Kidney (tissue), 14 donors: Measurements from ENCODE around the gene PBX4. TPM values are rescaled to one million over a fixed set of nuclear protein-coding genes. Genes with fewer than 3 reads are reported as not detected.

Experiments
- DNase-seq, 5 donors: peaks; one replicate each; pipeline ENCODE4 v3.0.0-alpha.2; 2013 to 2020
- FAIRE-seq: peaks from 2 replicates; lab custom pipeline; 2012; peaks lifted over from hg19 to GRCh38; lab: Jason Lieb, UNC
- H3K27ac ChIP-seq, 2 donors: one replicate each; pipeline ENCODE4 v1.7.0; 2013; ENCODE audit warnings: low read depth in 2 of 2, low read length in 2 of 2, inconsistent platforms in 1 of 2
- H3K27me3 ChIP-seq: one replicate; pipeline ENCODE4 v1.7.1; 2013; ENCODE audit warnings: low read length, inconsistent platforms; ENCODE audit not compliant: control insufficient read depth, insufficient read depth
- H3K36me3 ChIP-seq, 3 donors: one replicate each; pipeline versions ENCODE4 v1.7.0 to v1.7.1; 2013; ENCODE audit warnings: low read length in 3 of 3, control low read depth in 1 of 3, inconsistent platforms in 1 of 3; ENCODE audit not compliant: insufficient read depth in 3 of 3, control insufficient read depth in 2 of 3
- H3K4me1 ChIP-seq, 3 donors: one replicate each; pipeline versions ENCODE4 v1.7.0 to v1.7.1; 2013; ENCODE audit warnings: low read length in 3 of 3, inconsistent platforms in 1 of 3, low read depth in 1 of 3; ENCODE audit not compliant: control insufficient read depth in 2 of 3, insufficient read depth in 2 of 3
- H3K4me3 ChIP-seq, 3 donors: one replicate each; pipeline versions ENCODE4 v1.7.0 to v1.8.1; 2013; ENCODE audit warnings: low read length in 3 of 3, control low read depth in 1 of 3, inconsistent platforms in 1 of 3
- H3K9ac ChIP-seq, 3 donors: one replicate each; pipeline versions ENCODE4 v1.7.0 to v1.7.1; 2013; ENCODE audit warnings: low read length in 3 of 3, control low read depth in 1 of 3, inconsistent platforms in 1 of 3
- H3K9me3 ChIP-seq, 3 donors: one replicate each; pipeline versions ENCODE4 v1.7.0 to v1.7.1; 2013; ENCODE audit warnings: low read length in 3 of 3, control low read depth in 1 of 3, inconsistent platforms in 1 of 3; ENCODE audit not compliant: control insufficient read depth in 2 of 3, insufficient read depth in 1 of 3
- intact Hi-C: fragments of 100-400 bp; cut with DNase I; formaldehyde crosslinking; loops from one replicate; pipeline ENCODE4 v1.11.1; 2022
- polyA plus RNA-seq: library from polyadenylated mRNA; stranded (reverse); fragments of 350-450 nt; fragmentation: Illumina TruSeq; extraction: RNeasy Lipid Tissue Mini Kit (QIAGEN cat#74804); gene quantifications from one replicate; pipeline ENCODE4 v1.2.3, GENCODE V29; 2014; ENCODE audit warnings: low read depth, low replicate concordance; ENCODE audit not compliant: insufficient read depth
- total RNA-seq: library from RNA; stranded (reverse); fragmentation: NEBNext Ultra II Directional; extraction: Animal tissue kit (Norgen Biotek cat#: 25700); gene quantifications from one replicate; pipeline ENCODE4 v1.2.1, GENCODE V29; 2021
- TF ChIP-seq, protein P1 (sequence below): IDR thresholded peaks from 3 replicates; pipeline ENCODE4 v1.5.1; 2012; ENCODE audit warnings: mild to moderate bottlenecking, moderate library complexity, borderline replicate concordance; ENCODE audit not compliant: insufficient read depth; ENCODE audit errors: extremely low read depth
- donor health status: control.
- donor health status: control.
- donor health status: control.
- donor health status: control.
- donor health status: control.
- donor health status: DM: yes; HTN: yes; CAD: no.
- donor health status: Normal renal cell carcinoma (clear cell type).

PBX4 gene
- total and polyA plus RNA-seq, 2 donors from 2014 or later: 3.9 to 5.7 TPM

DNA sequence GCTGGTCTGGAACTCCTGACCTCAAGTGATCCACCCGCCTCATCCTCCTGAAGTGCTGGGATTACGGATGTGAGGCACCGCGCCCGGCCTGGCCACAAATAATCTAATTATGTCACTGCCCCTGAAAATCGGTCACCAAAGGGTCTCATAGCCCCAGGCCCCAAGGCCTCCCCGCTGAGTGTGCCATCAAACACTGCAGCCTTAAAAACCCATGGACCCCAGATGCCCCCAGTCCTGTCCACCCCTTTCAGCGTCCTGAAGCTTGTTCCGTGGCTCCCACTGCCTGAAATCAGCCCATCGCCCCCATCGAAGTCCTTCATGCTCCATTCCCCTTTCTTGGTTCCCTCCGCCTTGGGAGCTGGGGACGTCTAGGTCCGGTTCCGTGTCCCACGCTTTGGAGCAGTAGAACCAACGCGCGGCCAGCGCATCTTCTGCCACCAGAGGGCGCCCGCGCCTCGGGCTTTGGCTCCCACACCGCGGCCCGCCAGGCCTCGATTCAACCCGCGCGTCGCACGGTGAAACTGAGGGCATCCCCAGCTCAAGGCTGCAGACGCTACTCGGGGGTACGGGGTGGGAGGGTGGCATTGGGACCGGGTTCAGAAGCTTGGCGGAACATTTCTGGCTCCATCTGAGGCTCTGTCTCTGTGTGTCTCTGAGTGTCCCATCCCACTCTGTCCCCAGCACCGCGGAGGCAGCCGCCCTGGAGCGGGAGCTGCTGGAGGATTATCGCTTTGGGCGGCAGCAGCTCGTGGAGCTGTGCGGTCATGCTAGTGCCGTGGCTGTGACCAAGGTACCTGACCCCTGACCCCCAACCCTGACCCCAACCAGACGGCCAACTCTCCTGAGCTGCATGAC lies 86.3 kb downstream of the PBX4 start:
- DNase-seq (peak; percentile 68 to 92 (median 86)), FAIRE-seq (no peak)
- Histone ChIP-seq H3K36me3 (peaks cover 0 to 3% (median 0%) of the 10 kb centered on the region in 3 donors), H3K4me3 (no peak overlapping the region), H3K27ac (no peak overlapping the region), H3K4me1 (peaks cover 0 to 2% (median 0%) of the 10 kb centered on the region in 3 donors), H3K9me3 (no peaks in the 10 kb centered on the region), H3K27me3 (no peaks in the 10 kb centered on the region), H3K9ac (no peak overlapping the region)
- intact Hi-C loops: loop anchor here (5.0 to 10.0 kb wide), 2 partner anchors 110 to 433 kb away; partner anchors contain the start of gene GMIP
- TF ChIP-seq, protein P1, sequence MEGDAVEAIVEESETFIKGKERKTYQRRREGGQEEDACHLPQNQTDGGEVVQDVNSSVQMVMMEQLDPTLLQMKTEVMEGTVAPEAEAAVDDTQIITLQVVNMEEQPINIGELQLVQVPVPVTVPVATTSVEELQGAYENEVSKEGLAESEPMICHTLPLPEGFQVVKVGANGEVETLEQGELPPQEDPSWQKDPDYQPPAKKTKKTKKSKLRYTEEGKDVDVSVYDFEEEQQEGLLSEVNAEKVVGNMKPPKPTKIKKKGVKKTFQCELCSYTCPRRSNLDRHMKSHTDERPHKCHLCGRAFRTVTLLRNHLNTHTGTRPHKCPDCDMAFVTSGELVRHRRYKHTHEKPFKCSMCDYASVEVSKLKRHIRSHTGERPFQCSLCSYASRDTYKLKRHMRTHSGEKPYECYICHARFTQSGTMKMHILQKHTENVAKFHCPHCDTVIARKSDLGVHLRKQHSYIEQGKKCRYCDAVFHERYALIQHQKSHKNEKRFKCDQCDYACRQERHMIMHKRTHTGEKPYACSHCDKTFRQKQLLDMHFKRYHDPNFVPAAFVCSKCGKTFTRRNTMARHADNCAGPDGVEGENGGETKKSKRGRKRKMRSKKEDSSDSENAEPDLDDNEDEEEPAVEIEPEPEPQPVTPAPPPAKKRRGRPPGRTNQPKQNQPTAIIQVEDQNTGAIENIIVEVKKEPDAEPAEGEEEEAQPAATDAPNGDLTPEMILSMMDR: peak; percentile 96

DNA sequence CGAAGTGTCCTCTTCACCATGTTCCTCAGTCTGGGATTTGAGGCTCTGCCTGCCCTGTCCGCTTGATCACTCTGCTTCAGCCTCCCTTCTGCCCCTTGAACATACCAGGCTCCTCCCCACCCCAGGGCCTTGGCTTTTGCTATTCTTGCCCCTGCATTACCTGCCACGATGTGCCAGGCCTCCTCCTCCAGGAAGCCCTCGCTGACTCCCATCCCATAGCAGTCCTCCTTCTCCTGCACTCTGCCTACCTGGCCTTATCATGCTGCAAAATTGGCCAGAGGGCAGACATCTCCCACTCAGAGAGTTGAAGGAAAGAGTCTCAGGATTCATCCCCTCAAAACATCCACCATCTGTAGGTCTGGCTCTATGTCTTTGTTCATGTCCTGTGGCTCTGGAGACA lies 87.6 kb downstream of the PBX4 start:
- DNase-seq: no peak
- Histone ChIP-seq H3K9ac (no peak overlapping the region), H3K27ac (no peak overlapping the region), H3K9me3 (no peaks in the 10 kb centered on the region), H3K36me3 (peaks cover 0 to 3% (median 0%) of the 10 kb centered on the region in 3 donors), H3K4me3 (no peak overlapping the region), H3K4me1 (peaks cover 0 to 2% (median 0%) of the 10 kb centered on the region in 3 donors), H3K27me3 (no peaks in the 10 kb centered on the region)
- no peak for FAIRE-seq
- intact Hi-C loops: loop anchor here (5.0 to 10.0 kb wide), 2 partner anchors 111 to 434 kb away; partner anchors contain the start of gene GMIP
- TF ChIP-seq, protein P1: no peak

DNA sequence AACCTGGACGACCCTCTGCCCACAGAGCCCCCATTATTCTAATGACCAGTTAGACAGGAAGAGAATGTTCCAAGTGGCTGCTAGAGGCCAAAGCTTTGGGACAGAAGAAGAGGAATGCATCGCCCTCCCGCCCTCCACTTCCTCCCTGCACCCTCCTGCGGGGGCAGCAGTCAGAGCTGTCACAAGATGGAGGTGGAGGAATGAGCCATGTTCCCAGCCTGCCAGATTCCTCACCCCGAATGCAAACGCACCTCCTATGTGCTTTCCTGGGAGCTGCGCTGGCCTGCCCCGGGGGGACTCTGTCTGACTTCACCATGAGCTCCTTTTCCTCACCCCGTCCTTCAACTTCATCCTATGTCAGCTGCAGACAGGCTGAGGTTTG lies 88.1 kb downstream of the PBX4 start:
- Histone ChIP-seq H3K9me3 (no peaks in the 10 kb centered on the region), H3K27ac (no peak overlapping the region), H3K4me3 (no peak overlapping the region), H3K9ac (no peak overlapping the region), H3K36me3 (peaks cover 0 to 3% (median 0%) of the 10 kb centered on the region in 3 donors), H3K4me1 (peaks cover 0 to 2% (median 0%) of the 10 kb centered on the region in 3 donors), H3K27me3 (no peaks in the 10 kb centered on the region)
- DNase-seq (no peak), FAIRE-seq (no peak)
- TF ChIP-seq, protein P1: no peak
- intact Hi-C loops: loop anchor here (5.0 to 10.0 kb wide), 2 partner anchors 112 to 434 kb away; partner anchors contain the start of gene GMIP
